ENCODE data around the gene DNAH1.

The DNAH1 gene

GRCh38 chr3:52403955-52404354 lies 87.8 kb downstream of the DNAH1 start:
- TF ChIP-seq RAD21 (IDR thresholded peaks at IDR 0.05; ENCODE audit: low read depth) (no peak), CEBPB (IDR thresholded peaks at IDR 0.05) (no peak), USF1 (IDR thresholded peaks at IDR 0.05) (no peak), MAX (IDR thresholded peaks at IDR 0.05) (no peak), TAF1 (IDR thresholded peaks at IDR 0.05; ENCODE audit: low read depth) (no peak), TCF12 (IDR thresholded peaks at IDR 0.05; ENCODE audit: low read depth) (no peak), CREB1 (IDR thresholded peaks at IDR 0.05; ENCODE audit: low read depth) (no peak), ZBTB7A (IDR thresholded peaks at IDR 0.05; ENCODE audit: low read depth) (no peak)

- TF ChIP-seq TEAD4 (IDR thresholded peaks at IDR 0.05) (no peak), ZBTB7A (IDR thresholded peaks at IDR 0.05; ENCODE audit: low read depth) (no peak), FOXM1 (IDR thresholded peaks at IDR 0.05; ENCODE audit: borderline replicate concordance, low read depth) (no peak), NFIC (IDR thresholded peaks at IDR 0.05) (no peak), EP300 (IDR thresholded peaks at IDR 0.05; ENCODE audit: borderline replicate concordance) (no peak), TCF12 (IDR thresholded peaks at IDR 0.05; ENCODE audit: low read depth) (no peak), YY1 (IDR thresholded peaks at IDR 0.05; ENCODE audit: low read depth) (no peak), TAF1 (IDR thresholded peaks at IDR 0.05; ENCODE audit: low read depth) (no peak), REST (IDR thresholded peaks at IDR 0.05; ENCODE audit: low read depth) (no peak), EGR1 (IDR thresholded peaks at IDR 0.05) (no peak), MAX (IDR thresholded peaks at IDR 0.05) (no peak), RAD21 (IDR thresholded peaks at IDR 0.05; ENCODE audit: low read depth) (no peak), CEBPB (IDR thresholded peaks at IDR 0.05) (no peak), USF1 (IDR thresholded peaks at IDR 0.05) (no peak), CREB1 (IDR thresholded peaks at IDR 0.05; ENCODE audit: low read depth) (no peak)
These were observed 88.3 kb downstream of the DNAH1 start for GRCh38 chr3:52404391-52404790.

DNA sequence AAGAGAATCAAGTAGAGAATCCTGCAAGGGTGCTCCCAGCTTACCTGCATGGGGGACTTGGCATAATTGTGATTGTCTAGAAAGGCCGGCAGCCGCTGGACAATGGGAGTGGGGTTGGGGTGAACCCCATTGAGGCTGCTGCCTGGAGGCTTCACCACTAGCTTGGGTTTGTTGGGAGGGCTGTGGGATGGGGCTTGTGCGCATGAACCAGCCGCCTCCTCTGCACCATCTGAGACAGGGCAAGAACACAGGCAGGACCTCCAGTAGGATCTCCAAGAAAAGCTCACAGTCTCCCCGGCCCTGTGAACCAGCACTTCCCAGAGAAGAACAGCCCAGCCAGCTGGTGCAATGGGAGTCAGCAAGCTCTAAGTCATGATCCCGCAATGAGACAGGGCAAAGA lies 88.9 kb downstream of the DNAH1 start:
- no peak for TF ChIP-seq RAD21 (IDR thresholded peaks at IDR 0.05; ENCODE audit: low read depth)
- TF ChIP-seq YY1 (IDR thresholded peaks at IDR 0.05; ENCODE audit: low read depth), result no peak
- no peak for TF ChIP-seq ZBTB7A (IDR thresholded peaks at IDR 0.05; ENCODE audit: low read depth)
- TF ChIP-seq TCF12 (IDR thresholded peaks at IDR 0.05; ENCODE audit: low read depth), result no peak
- no peak for TF ChIP-seq TAF1 (IDR thresholded peaks at IDR 0.05; ENCODE audit: low read depth)
- no peak for TF ChIP-seq MAX (IDR thresholded peaks at IDR 0.05)
- TF ChIP-seq NFIC (IDR thresholded peaks at IDR 0.05), result no peak
- TF ChIP-seq REST (IDR thresholded peaks at IDR 0.05; ENCODE audit: low read depth), result no peak
- TF ChIP-seq CEBPB (IDR thresholded peaks at IDR 0.05), result no peak
- TF ChIP-seq FOXM1 (IDR thresholded peaks at IDR 0.05; ENCODE audit: borderline replicate concordance, low read depth), result no peak

- TF ChIP-seq NFIC (IDR thresholded peaks at IDR 0.05), result no peak
- TF ChIP-seq TEAD4 (IDR thresholded peaks at IDR 0.05), result no peak
- TF ChIP-seq REST (IDR thresholded peaks at IDR 0.05; ENCODE audit: low read depth), result no peak
- TF ChIP-seq ZBTB7A (IDR thresholded peaks at IDR 0.05; ENCODE audit: low read depth), result no peak
- no peak for TF ChIP-seq CREB1 (IDR thresholded peaks at IDR 0.05; ENCODE audit: low read depth)
- no peak for TF ChIP-seq FOXM1 (IDR thresholded peaks at IDR 0.05; ENCODE audit: borderline replicate concordance, low read depth)
- TF ChIP-seq MAX (IDR thresholded peaks at IDR 0.05), result no peak
- no peak for TF ChIP-seq EGR1 (IDR thresholded peaks at IDR 0.05)
- TF ChIP-seq TAF1 (IDR thresholded peaks at IDR 0.05; ENCODE audit: low read depth), result no peak
- no peak for TF ChIP-seq YY1 (IDR thresholded peaks at IDR 0.05; ENCODE audit: low read depth)
- TF ChIP-seq RAD21 (IDR thresholded peaks at IDR 0.05; ENCODE audit: low read depth), result no peak
- no peak for TF ChIP-seq USF1 (IDR thresholded peaks at IDR 0.05)
These were observed 89.5 kb downstream of the DNAH1 start for GRCh38 chr3:52405601-52406110.

Data from Ishikawa (cell line).